SK-N-SH treated with all-trans-retinoic acid at 6 μM for 48 hours (cell line): ENCODE measurements around the gene SLC12A8.

Experiments used
- ATAC-seq: fragments of 200-7000 bp; cut with Tn5 transposase; 3 replicates; pipeline ENCODE4 v1.9.1; 2020; ENCODE audit warnings: mild to moderate bottlenecking, moderate library complexity
- BACH2 ChIP-seq: fragments of 250-450 bp; sonication (Bioruptor Pico); IDR thresholded peaks from 2 replicates; pipeline ENCODE4 v1.9.0; 2021; ENCODE audit warnings: mild to moderate bottlenecking, borderline replicate concordance
- CREB5 ChIP-seq: fragments of 250-450 bp; sonication (Bioruptor Pico); IDR thresholded peaks from 2 replicates; pipeline ENCODE4 v1.5.1; 2020; ENCODE audit warnings: low read depth, mild to moderate bottlenecking, moderate library complexity
- CSDC2 ChIP-seq: fragments of 250-450 bp; sonication (Bioruptor Pico); IDR thresholded peaks from 2 replicates; pipeline ENCODE4 v1.5.0; 2020; ENCODE audit warnings: mild to moderate bottlenecking, moderate library complexity
- ESRRG ChIP-seq: fragments of 250-450 bp; sonication (Bioruptor Pico); IDR thresholded peaks from 2 replicates; pipeline ENCODE4 v1.6.1; 2021; ENCODE audit warnings: mild to moderate bottlenecking
- GLIS3 ChIP-seq: fragments of 250-450 bp; sonication (Bioruptor Pico); IDR thresholded peaks from 2 replicates; pipeline ENCODE4 v1.5.0; 2020; ENCODE audit warnings: mild to moderate bottlenecking, moderate library complexity
- ISL1 ChIP-seq: fragments of 250-450 bp; sonication (Bioruptor Pico); IDR thresholded peaks from 2 replicates; pipeline ENCODE4 v2.1.2; 2022; ENCODE audit warnings: mild to moderate bottlenecking, moderate library complexity
- OSR1 ChIP-seq: fragments of 250-450 bp; sonication (Bioruptor Pico); IDR thresholded peaks from 2 replicates; pipeline ENCODE4 v1.8.0; 2022; ENCODE audit warnings: moderate library complexity, mild to moderate bottlenecking, inconsistent platforms
- PPARA ChIP-seq: fragments of 250-450 bp; sonication (Bioruptor Pico); IDR thresholded peaks from 2 replicates; pipeline ENCODE4 v1.5.0; 2020; ENCODE audit warnings: mild to moderate bottlenecking, borderline replicate concordance
- RARB ChIP-seq: fragments of 250-450 bp; sonication (Bioruptor Pico); IDR thresholded peaks from 2 replicates; pipeline ENCODE4 v1.8.0; 2021; ENCODE audit warnings: mild to moderate bottlenecking, moderate library complexity
- SNAI2 ChIP-seq: fragments of 250-450 bp; sonication (Bioruptor Pico); IDR thresholded peaks from 2 replicates; pipeline ENCODE4 v1.5.0; 2020; ENCODE audit warnings: mild to moderate bottlenecking, moderate library complexity
- TCF4 ChIP-seq: fragments of 250-450 bp; sonication (Bioruptor Pico); IDR thresholded peaks from 2 replicates; pipeline ENCODE4 v1.8.0; 2021; ENCODE audit warnings: mild to moderate bottlenecking, moderate library complexity, borderline replicate concordance
- ZC3H10 ChIP-seq: fragments of 250-450 bp; sonication (Bioruptor Pico); IDR thresholded peaks from 2 replicates; pipeline ENCODE4 v1.5.1; 2021; ENCODE audit warnings: mild to moderate bottlenecking, moderate library complexity
- ZFP30 ChIP-seq: fragments of 450-650 bp; formaldehyde crosslinking; IDR thresholded peaks from 2 replicates; pipeline ENCODE4 v1.5.0; 2022; ENCODE audit warnings: mild to moderate bottlenecking, moderate library complexity
- ZNF565 ChIP-seq: fragments of 450-650 bp; formaldehyde crosslinking; conservative IDR thresholded peaks from 2 replicates; pipeline ENCODE4 v1.5.0; 2020; ENCODE audit warnings: low read depth, mild to moderate bottlenecking, moderate library complexity
- ZNF70 ChIP-seq: fragments of 450-650 bp; formaldehyde crosslinking; IDR thresholded peaks from 2 replicates; pipeline ENCODE4 v1.5.0; 2020; ENCODE audit warnings: mild to moderate bottlenecking, moderate library complexity
- TF ChIP-seq, protein P1 (sequence below): fragments of 250-450 bp; sonication (Bioruptor Pico); IDR thresholded peaks from 2 replicates; pipeline ENCODE4 v1.8.0; 2021; ENCODE audit warnings: low read depth, mild to moderate bottlenecking, moderate library complexity, borderline replicate concordance
- TF ChIP-seq, protein P2 (sequence below): fragments of 250-450 bp; sonication (Bioruptor Pico); IDR thresholded peaks from 2 replicates; pipeline ENCODE4 v1.8.0; 2020; ENCODE audit warnings: mild to moderate bottlenecking, moderate library complexity, borderline replicate concordance
- TF ChIP-seq, protein P3 (sequence below): fragments of 250-450 bp; sonication (Bioruptor Pico); IDR thresholded peaks from 2 replicates; pipeline ENCODE4 v1.5.0; 2020; ENCODE audit warnings: mild to moderate bottlenecking, moderate library complexity

The SLC12A8 gene

DNA sequence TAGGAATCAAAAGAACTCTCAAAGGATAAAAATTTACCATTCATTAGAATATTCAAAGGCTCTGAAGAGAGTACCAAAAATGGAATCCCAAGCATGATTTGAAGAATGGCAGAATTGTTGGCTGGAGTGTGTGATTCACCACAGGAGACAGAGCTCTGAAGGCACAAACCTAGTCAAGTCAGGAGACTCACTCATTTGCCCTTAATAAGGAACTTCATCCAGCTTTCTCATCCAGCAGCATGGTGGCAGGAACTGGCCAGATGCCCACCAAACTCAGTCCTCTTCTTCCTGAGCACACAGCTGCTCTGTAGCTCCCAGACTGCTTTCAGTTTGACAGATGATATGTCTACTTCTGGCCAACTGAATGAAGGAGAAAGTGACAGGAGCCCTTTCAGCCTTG is 140.2 kb downstream of the SLC12A8 start (continued):
- TF ChIP-seq, protein P1, sequence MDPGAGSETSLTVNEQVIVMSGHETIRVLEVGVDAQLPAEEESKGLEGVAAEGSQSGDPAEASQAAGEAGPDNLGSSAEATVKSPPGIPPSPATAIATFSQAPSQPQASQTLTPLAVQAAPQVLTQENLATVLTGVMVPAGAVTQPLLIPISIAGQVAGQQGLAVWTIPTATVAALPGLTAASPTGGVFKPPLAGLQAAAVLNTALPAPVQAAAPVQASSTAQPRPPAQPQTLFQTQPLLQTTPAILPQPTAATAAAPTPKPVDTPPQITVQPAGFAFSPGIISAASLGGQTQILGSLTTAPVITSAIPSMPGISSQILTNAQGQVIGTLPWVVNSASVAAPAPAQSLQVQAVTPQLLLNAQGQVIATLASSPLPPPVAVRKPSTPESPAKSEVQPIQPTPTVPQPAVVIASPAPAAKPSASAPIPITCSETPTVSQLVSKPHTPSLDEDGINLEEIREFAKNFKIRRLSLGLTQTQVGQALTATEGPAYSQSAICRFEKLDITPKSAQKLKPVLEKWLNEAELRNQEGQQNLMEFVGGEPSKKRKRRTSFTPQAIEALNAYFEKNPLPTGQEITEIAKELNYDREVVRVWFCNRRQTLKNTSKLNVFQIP (CRISPR knock-in tag), result no peak
- TF ChIP-seq ZNF70 (CRISPR knock-in tag) (no peak), RARB (no peak), OSR1 (no peak)
- TF ChIP-seq, protein P2, sequence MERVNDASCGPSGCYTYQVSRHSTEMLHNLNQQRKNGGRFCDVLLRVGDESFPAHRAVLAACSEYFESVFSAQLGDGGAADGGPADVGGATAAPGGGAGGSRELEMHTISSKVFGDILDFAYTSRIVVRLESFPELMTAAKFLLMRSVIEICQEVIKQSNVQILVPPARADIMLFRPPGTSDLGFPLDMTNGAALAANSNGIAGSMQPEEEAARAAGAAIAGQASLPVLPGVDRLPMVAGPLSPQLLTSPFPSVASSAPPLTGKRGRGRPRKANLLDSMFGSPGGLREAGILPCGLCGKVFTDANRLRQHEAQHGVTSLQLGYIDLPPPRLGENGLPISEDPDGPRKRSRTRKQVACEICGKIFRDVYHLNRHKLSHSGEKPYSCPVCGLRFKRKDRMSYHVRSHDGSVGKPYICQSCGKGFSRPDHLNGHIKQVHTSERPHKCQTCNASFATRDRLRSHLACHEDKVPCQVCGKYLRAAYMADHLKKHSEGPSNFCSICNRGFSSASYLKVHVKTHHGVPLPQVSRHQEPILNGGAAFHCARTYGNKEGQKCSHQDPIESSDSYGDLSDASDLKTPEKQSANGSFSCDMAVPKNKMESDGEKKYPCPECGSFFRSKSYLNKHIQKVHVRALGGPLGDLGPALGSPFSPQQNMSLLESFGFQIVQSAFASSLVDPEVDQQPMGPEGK (CRISPR knock-in tag), result no peak

GRCh38 chr3:125069968-125070745 is 142.4 kb downstream of the SLC12A8 start:
- no peak for ATAC-seq
- TF ChIP-seq ZNF565 (CRISPR knock-in tag) (no peak), BACH2 (CRISPR knock-in tag) (no peak), CREB5 (no peak), OSR1 (no peak)
- TF ChIP-seq, protein P3, sequence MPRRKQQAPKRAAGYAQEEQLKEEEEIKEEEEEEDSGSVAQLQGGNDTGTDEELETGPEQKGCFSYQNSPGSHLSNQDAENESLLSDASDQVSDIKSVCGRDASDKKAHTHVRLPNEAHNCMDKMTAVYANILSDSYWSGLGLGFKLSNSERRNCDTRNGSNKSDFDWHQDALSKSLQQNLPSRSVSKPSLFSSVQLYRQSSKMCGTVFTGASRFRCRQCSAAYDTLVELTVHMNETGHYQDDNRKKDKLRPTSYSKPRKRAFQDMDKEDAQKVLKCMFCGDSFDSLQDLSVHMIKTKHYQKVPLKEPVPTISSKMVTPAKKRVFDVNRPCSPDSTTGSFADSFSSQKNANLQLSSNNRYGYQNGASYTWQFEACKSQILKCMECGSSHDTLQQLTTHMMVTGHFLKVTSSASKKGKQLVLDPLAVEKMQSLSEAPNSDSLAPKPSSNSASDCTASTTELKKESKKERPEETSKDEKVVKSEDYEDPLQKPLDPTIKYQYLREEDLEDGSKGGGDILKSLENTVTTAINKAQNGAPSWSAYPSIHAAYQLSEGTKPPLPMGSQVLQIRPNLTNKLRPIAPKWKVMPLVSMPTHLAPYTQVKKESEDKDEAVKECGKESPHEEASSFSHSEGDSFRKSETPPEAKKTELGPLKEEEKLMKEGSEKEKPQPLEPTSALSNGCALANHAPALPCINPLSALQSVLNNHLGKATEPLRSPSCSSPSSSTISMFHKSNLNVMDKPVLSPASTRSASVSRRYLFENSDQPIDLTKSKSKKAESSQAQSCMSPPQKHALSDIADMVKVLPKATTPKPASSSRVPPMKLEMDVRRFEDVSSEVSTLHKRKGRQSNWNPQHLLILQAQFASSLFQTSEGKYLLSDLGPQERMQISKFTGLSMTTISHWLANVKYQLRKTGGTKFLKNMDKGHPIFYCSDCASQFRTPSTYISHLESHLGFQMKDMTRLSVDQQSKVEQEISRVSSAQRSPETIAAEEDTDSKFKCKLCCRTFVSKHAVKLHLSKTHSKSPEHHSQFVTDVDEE (CRISPR knock-in tag), result no peak
- TF ChIP-seq, all 23 proteins: peak for 0

DNA sequence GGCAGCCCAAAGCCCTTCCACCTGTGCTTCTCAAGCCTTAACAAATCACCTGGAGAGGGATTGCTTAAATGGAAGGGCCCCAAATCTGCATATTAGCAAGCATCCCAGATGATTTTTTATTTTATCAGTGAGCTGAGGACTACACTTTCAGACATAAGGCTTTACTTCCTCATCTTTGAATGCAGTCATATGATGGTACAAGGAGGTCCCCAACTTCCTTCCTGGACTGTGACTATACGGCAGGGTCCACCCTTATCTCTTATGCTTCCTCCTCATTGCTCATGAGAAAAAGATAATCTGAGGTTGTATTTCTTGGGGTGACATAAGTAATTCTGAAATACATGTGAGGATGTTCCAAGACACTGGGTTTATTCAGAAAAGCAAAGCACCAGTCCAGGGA is 143.1 kb downstream of the SLC12A8 start:
- no peak for ATAC-seq

More for the DNA sequence above, 143.1 kb downstream of the SLC12A8 start:
- TF ChIP-seq GLIS3 (CRISPR knock-in tag) (no peak), OSR1 (no peak), ESRRG (CRISPR knock-in tag) (no peak), PPARA (CRISPR knock-in tag) (no peak), CSDC2 (CRISPR knock-in tag) (no peak), ISL1 (CRISPR knock-in tag) (no peak), TCF4 (CRISPR knock-in tag) (no peak), SNAI2 (CRISPR knock-in tag) (no peak), ZC3H10 (CRISPR knock-in tag) (no peak), CREB5 (no peak), RARB (no peak), BACH2 (CRISPR knock-in tag) (no peak), ZFP30 (no peak)
- TF ChIP-seq, protein P3 (CRISPR knock-in tag), result no peak
- TF ChIP-seq, protein P1 (CRISPR knock-in tag), result no peak
- TF ChIP-seq, protein P2 (CRISPR knock-in tag), result no peak
